HG02973 (cell line): ENCODE measurements around the gene NAB2.

Source experiments
- ATAC-seq: cut with Tn5 transposase; IDR thresholded peaks from one replicate; pipeline ENCODE4 v1.9.1; 2021; ENCODE audit warnings: moderate library complexity; ENCODE audit not compliant: unreplicated experiment

NAB2 gene

DNA sequence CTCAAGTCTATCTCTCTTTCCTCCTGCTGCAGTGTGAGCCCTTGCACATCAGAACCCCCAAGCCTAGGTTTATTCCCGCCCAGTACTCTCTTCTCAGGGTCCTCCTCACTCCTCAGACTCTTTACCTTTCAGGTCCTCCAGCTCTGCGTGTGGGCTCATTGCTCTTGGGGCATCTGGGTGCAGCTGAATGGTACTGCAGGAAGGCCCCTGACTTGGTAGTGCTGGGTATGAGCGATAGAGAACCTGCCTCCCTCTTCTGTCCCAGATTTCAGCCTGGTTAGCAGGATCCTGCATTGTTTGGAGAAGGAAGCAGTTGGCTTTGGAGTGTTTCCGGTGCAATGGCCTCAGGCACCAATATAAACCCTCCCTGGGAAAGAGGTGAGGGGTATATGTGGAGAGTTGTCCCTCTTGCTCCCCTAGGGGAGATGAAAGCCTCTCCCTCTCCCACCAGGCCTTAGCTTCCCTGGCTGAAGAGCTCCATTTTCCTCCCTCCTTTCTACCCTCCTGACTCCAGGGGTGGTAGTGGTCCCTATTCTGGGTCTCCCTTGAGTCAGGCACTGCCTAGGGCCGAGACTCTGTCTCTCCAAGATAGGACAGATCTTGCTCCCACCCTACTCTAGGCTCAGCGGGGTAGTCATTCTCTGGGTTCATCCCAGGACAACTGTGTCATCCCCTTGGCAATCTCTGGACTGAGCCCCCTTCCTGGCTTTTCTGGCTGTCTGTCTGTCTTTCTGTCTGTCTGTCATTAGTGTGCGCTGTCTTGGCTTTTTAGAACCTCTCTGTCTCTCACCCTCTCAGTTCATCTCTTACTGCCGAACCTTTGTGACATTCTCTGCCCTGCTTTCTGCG lies 43.2 kb downstream of the NAB2 start:
- no peak for ATAC-seq

- ATAC-seq = no peak
Observed at GRCh38 chr12:57133013-57133569, 44.2 kb downstream of the NAB2 start.

DNA sequence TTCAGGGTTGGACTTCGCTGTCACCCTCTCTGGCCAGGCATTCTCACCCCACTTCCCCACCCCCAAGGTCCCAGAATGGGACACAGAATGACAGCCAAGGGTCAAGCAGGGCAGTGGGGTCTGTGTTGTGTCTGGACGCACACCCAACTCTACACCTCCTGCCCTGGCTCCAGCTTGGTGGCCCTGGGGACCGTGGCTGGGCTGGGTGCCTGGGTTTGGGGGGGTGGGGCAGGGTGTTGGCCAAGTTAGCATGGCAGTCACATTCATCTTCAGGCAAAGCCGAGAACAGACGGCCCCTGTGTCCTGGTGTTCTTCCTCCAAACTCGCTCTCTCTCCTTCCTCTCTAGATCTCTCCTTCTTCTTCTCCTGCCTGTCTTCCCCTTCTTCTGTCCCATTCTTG lies 45.0 kb downstream of the NAB2 start:
- no peak for ATAC-seq

DNA sequence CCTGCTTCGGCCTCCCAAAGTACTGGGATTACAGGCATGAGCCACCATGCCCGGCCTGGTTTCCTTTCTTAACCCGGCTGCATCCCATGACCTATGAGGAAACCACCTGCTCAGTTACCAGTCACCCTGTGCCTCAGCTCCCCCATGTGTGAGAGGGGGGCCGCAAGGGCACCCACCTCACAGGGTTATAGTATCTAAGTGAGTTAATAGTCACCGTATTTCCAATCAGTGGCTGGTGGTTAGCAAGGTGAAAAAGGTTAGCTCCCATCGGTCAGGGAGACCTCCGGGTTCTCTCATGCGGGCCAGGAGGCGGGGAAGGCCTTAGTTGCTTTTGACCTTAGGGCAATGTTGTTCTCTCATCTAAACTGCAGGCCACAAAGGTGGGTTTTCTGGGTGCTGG lies 46.0 kb downstream of the NAB2 start:
- ATAC-seq = no peak

- no peak for ATAC-seq
Observed at GRCh38 chr12:57135527-57136326, 46.8 kb downstream of the NAB2 start.

GRCh38 chr12:57138526-57139272 lies 49.8 kb downstream of the NAB2 start:
- no peak for ATAC-seq

GRCh38 chr12:57139796-57140649 lies 51.1 kb downstream of the NAB2 start:
- ATAC-seq = no peak

DNA sequence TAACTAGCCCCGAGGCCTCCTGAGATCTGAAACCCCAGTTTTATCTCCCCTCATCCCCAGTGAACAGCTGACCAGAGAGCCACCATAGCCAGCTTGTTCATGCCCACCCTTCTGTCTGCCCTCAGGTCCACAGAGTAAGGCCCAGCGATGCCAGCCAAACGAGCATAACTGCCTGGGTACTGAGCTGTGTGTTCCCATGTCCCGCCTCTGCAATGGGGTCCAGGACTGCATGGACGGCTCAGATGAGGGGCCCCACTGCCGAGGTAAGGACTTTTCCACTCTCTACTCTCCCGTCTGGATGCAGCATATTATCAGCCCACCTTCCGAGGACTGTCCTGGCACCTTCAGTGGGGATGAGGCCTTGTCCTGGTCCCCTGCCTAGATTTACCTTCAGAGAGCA lies 52.3 kb downstream of the NAB2 start:
- ATAC-seq = no peak

GRCh38 chr12:57142121-57142520 lies 53.2 kb downstream of the NAB2 start:
- no peak for ATAC-seq

- ATAC-seq = no peak
Observed at GRCh38 chr12:57142727-57143126, 53.8 kb downstream of the NAB2 start.

GRCh38 chr12:57143454-57143853 lies 54.5 kb downstream of the NAB2 start:
- no peak for ATAC-seq
